ENCODE data around the gene GPR18. TPM values are rescaled to one million over a fixed set of nuclear protein-coding genes. Genes with fewer than 3 reads are reported as not detected.

The GPR18 gene
- total and polyA plus RNA-seq, 9 donors: 0.30 to 0.73 TPM; not detected in 7

- Histone ChIP-seq H3K27me3 (no peaks in the 10 kb centered on the region), H3K4me1 (ENCODE audit: insufficient read depth) (peaks cover 3% of the 10 kb centered on the region), H3K4me3 (no peak overlapping the region), H3K27ac (no peak overlapping the region), H3K9me3 (no peaks in the 10 kb centered on the region), H3K36me3 (no peaks in the 10 kb centered on the region)
- TF ChIP-seq CTCF (IDR thresholded peaks at IDR 0.05): no peak
- intact Hi-C loops (cut with DNase I): no loop called here
- no peak for DNase-seq
- WGBS, 3 donors: 94 to 98% (median 94%) methylated on average over 2 of the region's 2 CpGs
These were observed 21.5 kb upstream of the GPR18 start for GRCh38 chr13:99279637-99280036.

GRCh38 chr13:99278843-99279242, 20.7 kb upstream of the GPR18 start:
- TF ChIP-seq CTCF (IDR thresholded peaks at IDR 0.05) (no peak), EP300 (IDR thresholded peaks at IDR 0.05) (no peak), POLR2A (IDR thresholded peaks at IDR 0.05) (no peak)
- WGBS, 3 donors: 95 to 98% (median 96%) methylated on average over 3 of the region's 3 CpGs
- peaks cover 3% of the 10 kb centered on the region for H3K4me1 ChIP-seq (ENCODE audit: insufficient read depth)
- no peaks in the 10 kb centered on the region for H3K9me3 ChIP-seq
- no peak overlapping the region for H3K27ac ChIP-seq
- no peak overlapping the region for H3K4me3 ChIP-seq
- intact Hi-C loops (cut with DNase I): no loop called here
- no peaks in the 10 kb centered on the region for H3K27me3 ChIP-seq
- DNase-seq: no peak
- no peaks in the 10 kb centered on the region for H3K36me3 ChIP-seq

GRCh38 chr13:99278200-99278599, 20.0 kb upstream of the GPR18 start:
- intact Hi-C loops (cut with DNase I): no loop called here
- no peak for DNase-seq
- H3K4me3 ChIP-seq: no peak overlapping the region
- peaks cover 3% of the 10 kb centered on the region for H3K4me1 ChIP-seq (ENCODE audit: insufficient read depth)
- no peaks in the 10 kb centered on the region for H3K36me3 ChIP-seq
- no peaks in the 10 kb centered on the region for H3K9me3 ChIP-seq
- no peak overlapping the region for H3K27ac ChIP-seq
- H3K27me3 ChIP-seq: no peaks in the 10 kb centered on the region
- 90 to 95% (median 94%) methylated on average over 5 of the region's 5 CpGs for WGBS, 3 donors
- TF ChIP-seq POLR2A (IDR thresholded peaks at IDR 0.05): no peak
- TF ChIP-seq EP300 (IDR thresholded peaks at IDR 0.05): no peak
- no peak for TF ChIP-seq CTCF (IDR thresholded peaks at IDR 0.05)

GRCh38 chr13:99277629-99278028, 19.4 kb upstream of the GPR18 start:
- peaks cover 3% of the 10 kb centered on the region for H3K4me1 ChIP-seq (ENCODE audit: insufficient read depth)
- no peaks in the 10 kb centered on the region for H3K27me3 ChIP-seq
- H3K36me3 ChIP-seq: no peaks in the 10 kb centered on the region
- DNase-seq: no peak
- intact Hi-C loops (cut with DNase I): no loop called here
- 93 to 98% (median 94%) methylated on average over 4 of the region's 4 CpGs for WGBS, 3 donors
- H3K4me3 ChIP-seq: no peak overlapping the region
- no peak for TF ChIP-seq CTCF (IDR thresholded peaks at IDR 0.05)
- TF ChIP-seq EP300 (IDR thresholded peaks at IDR 0.05): no peak
- no peak for TF ChIP-seq POLR2A (IDR thresholded peaks at IDR 0.05)
- no peak overlapping the region for H3K27ac ChIP-seq
- no peaks in the 10 kb centered on the region for H3K9me3 ChIP-seq

- no peaks in the 10 kb centered on the region for H3K27me3 ChIP-seq
- whole genome bisulfite sequencing, 3 donors: 94 to 95% (median 95%) methylated on average over 2 of the region's 2 CpGs
- no peak overlapping the region for H3K4me3 ChIP-seq
- no peak for DNase-seq
- no peak overlapping the region for H3K27ac ChIP-seq
- H3K4me1 ChIP-seq (ENCODE audit: insufficient read depth): no peaks in the 10 kb centered on the region
- intact Hi-C loops (cut with DNase I): no loop called here
- no peaks in the 10 kb centered on the region for H3K9me3 ChIP-seq
- TF ChIP-seq POLR2A (IDR thresholded peaks at IDR 0.05) (no peak), CTCF (IDR thresholded peaks at IDR 0.05) (no peak), EP300 (IDR thresholded peaks at IDR 0.05) (no peak)
- H3K36me3 ChIP-seq: no peaks in the 10 kb centered on the region
These were observed 18.5 kb upstream of the GPR18 start for GRCh38 chr13:99276706-99277105.
